Measurements from ENCODE around the gene FCHSD2.

DNA sequence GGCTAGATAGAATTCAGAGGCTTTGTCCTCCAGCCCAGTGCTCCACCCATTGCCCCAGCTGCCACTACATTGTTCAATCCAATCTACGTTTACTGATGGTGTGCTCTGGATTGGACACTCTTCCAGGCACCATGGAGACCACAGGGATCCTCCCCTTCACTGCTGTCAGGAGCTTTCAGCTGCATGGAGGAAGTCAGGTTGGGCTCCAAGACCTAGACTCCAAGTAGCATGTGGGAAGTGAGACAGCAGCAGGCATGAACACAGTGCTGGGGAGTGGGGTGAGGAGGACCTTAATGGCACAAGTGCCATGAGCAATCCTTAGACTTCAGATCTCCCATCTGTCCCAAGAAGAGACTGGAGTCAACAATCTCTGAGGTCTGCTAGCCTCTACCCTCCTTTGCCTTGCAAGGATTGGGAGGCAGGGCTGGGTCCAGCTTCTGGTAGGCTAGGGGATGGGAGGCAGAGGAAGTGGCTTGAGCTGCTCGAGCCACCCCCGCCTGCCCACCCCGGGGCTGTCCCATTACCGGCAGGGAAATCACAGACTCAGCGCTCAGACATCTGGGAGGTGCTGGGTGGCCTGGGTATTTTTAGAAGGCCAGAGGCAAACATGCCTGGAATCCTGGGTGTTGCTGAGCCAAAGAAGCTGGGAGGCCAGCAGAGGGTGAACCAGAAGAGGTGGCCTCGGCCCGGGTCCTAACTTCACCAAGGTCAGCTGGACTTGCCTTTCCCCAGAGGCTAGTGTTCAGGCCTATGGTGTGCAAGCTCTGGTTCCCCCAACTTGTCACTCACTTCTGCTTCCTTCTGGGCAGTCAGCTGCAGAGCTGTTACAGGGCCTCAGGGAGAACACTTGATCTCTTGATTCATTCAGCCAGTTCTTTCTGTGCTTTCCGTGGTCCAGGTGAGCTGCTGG lies 15.2 kb upstream of the FCHSD2 start:
- TF ChIP-seq YY1 (IDR thresholded peaks at IDR 0.05; ENCODE audit: insufficient read depth, insufficient read length): no peak
- no peak for TF ChIP-seq SUZ12 (IDR thresholded peaks at IDR 0.05; ENCODE audit: extremely low read depth, insufficient read depth, insufficient read length)
- no peak for TF ChIP-seq ZNF274 (IDR thresholded peaks at IDR 0.05; ENCODE audit: low read depth, low read length)

Data from NT2/D1 (cell line).